KOPT-K1 (cell line): ENCODE results near the gene ATP2B1.

Experiments
- H3K27ac ChIP-seq: fragments of 200-600 bp; sonication (generic); 2 replicates; pipeline ENCODE4 v1.5.1; 2016; ENCODE audit warnings: antibody characterized with exemption, mild to moderate bottlenecking, low read depth, low read length; ENCODE audit not compliant: poor library complexity, severe bottlenecking
- H3K36me3 ChIP-seq: fragments of 200-600 bp; sonication (generic); 2 replicates; pipeline ENCODE4 v1.5.1; 2017; ENCODE audit warnings: antibody characterized with exemption, mild to moderate bottlenecking, low read length, moderate library complexity; ENCODE audit not compliant: insufficient read depth
- H3K9me3 ChIP-seq: fragments of 200-600 bp; sonication (generic); 2 replicates; pipeline ENCODE4 v1.5.1; 2017; ENCODE audit warnings: antibody characterized with exemption, low read length, mild to moderate bottlenecking; ENCODE audit not compliant: insufficient read depth, poor library complexity, severe bottlenecking

Gene ATP2B1

GRCh38 chr12:89731614-89732013 lies 23.0 kb upstream of the ATP2B1 start:
- Histone ChIP-seq H3K36me3 (no peaks in the 10 kb centered on the region), H3K27ac (no peak overlapping the region), H3K9me3 (peaks cover 10% of the 10 kb centered on the region)

DNA sequence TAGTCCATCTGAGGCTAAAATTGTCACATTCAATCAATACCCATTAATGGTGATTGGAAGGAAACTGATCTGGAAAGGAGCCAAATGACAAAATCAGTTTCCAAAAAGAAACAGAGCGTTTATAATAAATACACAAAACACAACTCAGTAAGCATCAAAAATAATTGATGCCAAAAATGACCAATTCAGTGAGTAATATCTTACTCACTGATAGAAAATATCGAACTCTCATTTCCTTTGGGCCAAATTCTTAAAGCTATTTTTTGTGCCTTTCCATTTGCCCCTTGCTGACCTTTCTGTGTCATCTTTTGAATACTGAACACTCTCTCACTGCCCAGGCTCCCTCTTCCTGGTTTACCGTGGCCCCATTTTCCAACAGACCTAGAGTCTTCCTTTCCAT lies 22.5 kb upstream of the ATP2B1 start:
- H3K36me3 ChIP-seq = no peaks in the 10 kb centered on the region
- peaks cover 10% of the 10 kb centered on the region for H3K9me3 ChIP-seq
- no peak overlapping the region for H3K27ac ChIP-seq

GRCh38 chr12:89729946-89730459 lies 21.4 kb upstream of the ATP2B1 start:
- peaks cover 9% of the 10 kb centered on the region for H3K9me3 ChIP-seq
- no peaks in the 10 kb centered on the region for H3K36me3 ChIP-seq
- H3K27ac ChIP-seq = no peak overlapping the region

GRCh38 chr12:89723276-89723675 lies 14.6 kb upstream of the ATP2B1 start:
- Histone ChIP-seq H3K36me3 (no peaks in the 10 kb centered on the region), H3K9me3 (no peaks in the 10 kb centered on the region), H3K27ac (no peak overlapping the region)

DNA sequence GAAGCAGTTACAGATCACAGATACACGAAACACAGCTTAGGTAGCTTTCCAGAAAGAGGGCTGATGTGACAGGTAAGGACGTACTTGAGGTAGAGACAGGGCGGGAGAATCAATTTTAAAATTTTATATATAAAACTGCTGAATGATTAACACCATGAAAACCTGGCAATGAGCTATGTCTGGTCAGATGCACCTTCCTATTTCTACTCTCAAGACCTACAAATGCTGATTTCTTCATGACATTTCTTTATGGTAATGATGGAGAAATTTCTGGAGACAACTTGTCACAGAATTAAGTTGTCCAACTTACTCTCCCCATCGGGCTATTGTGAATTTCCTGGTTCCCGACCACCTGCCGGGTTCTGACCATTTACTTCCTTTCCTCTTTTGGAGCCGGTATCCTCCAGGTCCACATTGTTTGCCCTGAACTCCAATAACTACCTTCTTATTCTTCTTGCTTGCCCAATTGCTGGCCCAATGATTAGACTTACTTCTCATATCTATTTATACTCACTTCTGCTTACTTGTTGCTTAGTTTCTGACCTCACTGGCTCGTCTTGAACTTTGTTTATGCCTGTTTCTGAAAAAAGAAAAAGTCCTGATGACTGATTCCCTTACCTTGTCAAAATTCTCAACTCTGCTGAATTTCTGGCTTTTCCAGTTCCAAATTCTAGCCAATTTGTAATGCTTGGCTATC lies 12.8 kb upstream of the ATP2B1 start:
- Histone ChIP-seq H3K36me3 (no peaks in the 10 kb centered on the region), H3K9me3 (peaks cover 7% of the 10 kb centered on the region), H3K27ac (no peak overlapping the region)

GRCh38 chr12:89717759-89718523 lies 9.3 kb upstream of the ATP2B1 start:
- H3K36me3 ChIP-seq = no peaks in the 10 kb centered on the region
- no peak overlapping the region for H3K27ac ChIP-seq
- peaks cover 26% of the 10 kb centered on the region for H3K9me3 ChIP-seq

DNA sequence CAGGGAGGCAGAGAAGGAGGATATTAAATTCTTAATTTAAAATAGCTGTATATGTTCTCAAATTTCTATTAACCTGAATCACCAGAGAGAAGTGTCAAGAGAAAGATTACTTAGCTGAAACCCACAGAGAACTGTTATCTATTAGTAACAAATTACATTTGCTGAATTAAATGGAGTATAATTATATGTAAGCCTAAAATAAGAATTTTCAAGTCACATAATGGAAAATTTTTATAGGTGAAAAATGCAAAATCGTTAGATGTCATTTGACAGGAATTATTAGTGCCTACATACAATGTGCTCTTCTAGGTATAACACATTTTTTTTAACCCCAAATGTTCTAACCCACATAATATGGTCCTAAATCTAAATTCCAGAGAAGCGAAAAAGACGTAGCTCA lies 4.1 kb upstream of the ATP2B1 start:
- H3K27ac ChIP-seq = no peak overlapping the region
- no peaks in the 10 kb centered on the region for H3K36me3 ChIP-seq
- peaks cover 26% of the 10 kb centered on the region for H3K9me3 ChIP-seq

DNA sequence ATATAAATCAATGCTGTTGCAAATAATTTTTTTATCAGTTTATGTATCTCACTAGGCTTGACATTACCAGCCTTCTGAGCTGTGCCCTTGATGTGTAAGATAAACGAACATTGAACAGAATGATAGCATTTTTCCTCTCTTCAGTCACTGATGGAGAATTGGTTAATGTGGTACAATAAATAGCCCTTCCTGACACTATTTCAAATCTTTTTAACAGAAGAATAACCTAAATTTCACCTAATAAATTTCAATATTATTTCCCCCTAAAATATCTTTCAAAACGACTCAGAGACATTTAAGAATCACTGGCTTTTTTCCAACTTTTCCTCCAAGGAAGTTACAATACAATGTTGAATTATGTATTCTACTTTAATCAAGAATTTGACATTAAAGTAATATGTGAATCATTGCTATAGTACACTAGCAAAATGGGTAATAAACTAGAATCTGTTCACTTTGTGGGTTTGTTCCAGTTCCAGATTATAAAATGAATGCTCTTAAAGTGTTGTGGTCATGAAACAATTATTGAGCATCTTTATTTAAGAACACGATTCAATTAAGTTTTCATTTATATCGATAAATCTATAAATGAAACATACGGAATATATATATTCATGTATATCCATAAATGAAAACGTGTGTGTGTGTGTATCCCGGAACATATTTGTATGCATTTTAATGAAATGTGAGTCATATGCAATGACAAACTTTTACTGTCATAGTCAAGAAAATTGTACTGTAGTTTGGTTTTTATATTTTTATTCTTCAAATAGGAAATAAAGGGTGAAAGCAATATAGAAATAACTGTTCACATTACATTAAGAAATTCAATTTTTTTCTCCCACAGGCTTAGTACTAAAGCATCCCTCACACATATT lies 2.5 kb upstream of the ATP2B1 start:
- H3K27ac ChIP-seq = no peak overlapping the region
- H3K36me3 ChIP-seq = no peaks in the 10 kb centered on the region
- peaks cover 18% of the 10 kb centered on the region for H3K9me3 ChIP-seq

DNA sequence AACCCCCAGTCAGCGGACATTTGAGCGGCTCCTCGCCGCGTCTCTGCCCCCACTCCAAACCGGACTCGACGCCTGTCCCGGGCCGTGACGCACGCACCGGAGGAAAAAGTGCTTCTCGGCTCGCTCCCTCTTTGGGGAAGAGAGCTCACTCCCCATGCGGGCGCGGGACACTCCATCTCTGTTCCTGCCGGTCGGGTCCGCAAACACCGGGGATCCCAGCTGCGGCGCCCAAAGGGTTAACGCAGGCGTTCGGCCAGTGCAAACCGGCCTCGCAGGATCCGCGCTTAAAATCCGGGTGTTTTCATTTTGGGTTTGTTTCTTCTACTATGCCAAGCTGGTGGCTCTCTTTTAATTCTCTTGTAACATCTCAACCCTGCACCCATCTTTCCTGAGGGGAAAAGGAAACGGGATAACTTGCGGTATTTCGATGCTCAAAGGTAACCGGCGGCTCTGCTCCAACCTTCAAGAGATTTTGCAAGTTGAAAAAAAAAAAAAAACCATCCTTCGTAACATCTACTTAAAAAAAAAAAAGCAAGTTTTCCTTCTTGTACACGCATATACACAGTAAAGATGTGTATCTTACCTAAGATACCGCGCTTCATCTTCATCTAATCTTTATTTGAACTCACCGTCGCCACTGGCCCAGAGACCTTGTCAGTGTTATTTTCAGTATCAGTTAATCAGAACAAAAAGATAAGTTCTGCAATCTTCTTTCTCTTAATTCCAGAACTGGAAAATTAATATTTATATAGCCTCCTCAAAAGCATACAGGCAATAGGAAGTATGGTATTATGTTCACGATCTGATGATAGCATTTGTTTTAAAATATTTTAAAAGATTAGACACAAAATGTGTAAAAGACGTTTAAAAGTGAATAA lies 1.6 kb upstream of the ATP2B1 start:
- Histone ChIP-seq H3K36me3 (no peaks in the 10 kb centered on the region), H3K9me3 (peaks cover 12% of the 10 kb centered on the region)

DNA sequence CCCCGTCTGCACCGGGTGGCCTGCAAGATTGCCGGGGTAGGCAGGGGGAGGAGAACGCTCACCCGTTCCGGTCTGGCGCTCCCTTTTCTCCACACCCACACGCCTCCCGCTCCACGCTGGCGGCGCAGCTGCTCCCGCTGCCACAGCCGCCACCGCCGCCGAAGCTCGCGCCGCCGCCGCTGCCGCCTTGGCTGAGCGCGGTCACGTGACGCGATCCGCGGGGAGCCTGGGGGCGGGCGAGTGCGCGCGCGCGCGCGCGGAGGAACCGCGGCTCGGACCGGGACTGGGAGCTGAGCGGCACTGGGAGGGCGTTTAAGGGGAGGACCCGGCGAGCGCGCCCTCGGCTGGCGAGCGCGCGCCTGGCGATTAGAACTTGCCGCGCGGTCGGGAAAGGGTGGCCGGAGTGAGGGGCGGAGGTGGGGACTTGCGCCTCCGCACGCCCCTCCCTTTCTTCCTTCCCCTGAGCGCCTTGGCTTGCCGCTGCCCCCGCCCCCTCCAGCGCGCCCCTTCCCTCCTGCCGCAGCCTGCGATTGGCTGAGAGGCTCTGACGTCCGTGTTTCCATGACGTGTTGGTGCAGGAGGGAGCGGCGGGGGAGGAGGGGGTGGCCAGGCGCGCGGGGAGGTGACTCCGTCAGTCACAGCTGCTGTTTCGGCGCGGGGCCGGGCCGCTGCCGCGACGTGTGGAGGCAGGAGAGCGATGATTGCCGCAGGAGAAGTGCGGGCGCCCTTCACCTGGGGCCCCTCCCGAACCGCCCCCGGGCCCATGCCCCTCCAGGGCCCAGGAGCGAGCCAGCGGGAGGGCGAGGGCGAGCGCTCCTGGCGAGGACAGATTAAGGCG lies 738 bp upstream of the ATP2B1 start:
- Histone ChIP-seq H3K27ac (peak overlapping the region; percentile 91), H3K36me3 (no peaks in the 10 kb centered on the region), H3K9me3 (peaks cover 4% of the 10 kb centered on the region)

More for the DNA sequence above, 1.6 kb upstream of the ATP2B1 start:
- H3K27ac ChIP-seq = peak overlapping the region; percentile 91

- H3K9me3 ChIP-seq = no peaks in the 10 kb centered on the region
- peak overlapping the region; percentile 91 for H3K27ac ChIP-seq
- no peaks in the 10 kb centered on the region for H3K36me3 ChIP-seq
These were observed 704 bp downstream of the ATP2B1 start for GRCh38 chr12:89707703-89708564.

GRCh38 chr12:89706986-89707702 lies 1.5 kb downstream of the ATP2B1 start:
- Histone ChIP-seq H3K9me3 (no peaks in the 10 kb centered on the region), H3K27ac (peak overlapping the region; percentile 91), H3K36me3 (no peaks in the 10 kb centered on the region)
